ENCODE measurements around the gene DYNC1I2. TPM values are rescaled to one million over a fixed set of nuclear protein-coding genes. Genes with fewer than 3 reads are reported as not detected.

Gene DYNC1I2
- total RNA-seq, 2 donors from 2014 or later: 81.9 to 111 TPM

Other genes starting within 250 kb of the DYNC1I2 start
- gene CYBRD1, start 165.0 kb upstream of the DYNC1I2 start, total RNA-seq: 10 to 100 TPM; 46.8 to 73.1 TPM
- 10 to 100 TPM; 17.9 to 22.4 TPM for gene SLC25A12, start 206.8 kb downstream of the DYNC1I2 start, total RNA-seq
- 10 to 100 TPM; 24.8 to 26.1 TPM for gene HAT1, start 235.0 kb downstream of the DYNC1I2 start, total RNA-seq

Data from left colon (tissue), 2 donors.